NCI-H146 treated with DMSO at 0.1 percent for 48 hours (cell line): ENCODE results near the gene SHTN1.

Experiments
- DNase-seq: peaks from one replicate; lab custom pipeline; 2025; ENCODE audit not compliant: unreplicated experiment; lab: John Stamatoyannopoulos, UW

Gene SHTN1

DNA sequence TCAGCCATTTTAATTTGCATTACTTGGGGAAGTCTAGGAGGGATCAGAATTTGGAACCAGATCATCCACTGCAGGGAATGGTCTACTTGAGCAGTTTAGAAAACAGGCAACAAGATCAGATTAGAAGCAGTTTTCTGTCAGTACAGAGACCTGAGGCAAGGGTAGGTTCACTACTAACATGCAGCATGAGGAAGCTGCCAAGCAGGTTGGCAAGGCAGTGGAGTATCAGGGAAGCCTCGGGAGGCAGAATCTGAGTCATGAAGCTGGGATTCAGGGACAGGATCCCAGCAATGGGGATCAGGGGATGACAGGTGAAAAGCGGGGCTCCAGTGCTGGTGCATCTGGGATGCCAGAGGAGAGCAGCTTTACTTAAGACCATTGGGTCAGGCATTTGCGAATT is 127.6 kb downstream of the SHTN1 start:
- DNase-seq = no peak

DNA sequence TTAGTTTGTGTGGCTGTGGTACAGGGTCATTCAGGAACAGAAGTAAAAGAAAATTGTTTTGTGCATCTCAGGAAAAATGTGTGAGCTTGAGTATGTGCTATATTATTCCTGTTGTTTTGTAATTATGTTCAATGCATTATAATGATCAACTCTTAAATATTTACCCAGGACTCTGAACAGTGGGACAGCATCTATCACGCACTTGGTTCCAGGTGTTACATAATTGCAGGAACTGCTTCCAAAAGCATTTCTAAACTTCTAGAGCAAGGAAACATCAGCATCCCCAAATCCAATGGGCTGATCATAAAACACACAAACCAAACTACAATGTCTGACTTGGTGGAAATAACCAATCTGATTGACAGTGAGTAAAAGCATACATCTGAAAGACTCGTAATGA is 129.1 kb downstream of the SHTN1 start:
- no peak for DNase-seq

- no peak for DNase-seq
Observed at GRCh38 chr10:116873134-116873533, 131.9 kb downstream of the SHTN1 start.

DNA sequence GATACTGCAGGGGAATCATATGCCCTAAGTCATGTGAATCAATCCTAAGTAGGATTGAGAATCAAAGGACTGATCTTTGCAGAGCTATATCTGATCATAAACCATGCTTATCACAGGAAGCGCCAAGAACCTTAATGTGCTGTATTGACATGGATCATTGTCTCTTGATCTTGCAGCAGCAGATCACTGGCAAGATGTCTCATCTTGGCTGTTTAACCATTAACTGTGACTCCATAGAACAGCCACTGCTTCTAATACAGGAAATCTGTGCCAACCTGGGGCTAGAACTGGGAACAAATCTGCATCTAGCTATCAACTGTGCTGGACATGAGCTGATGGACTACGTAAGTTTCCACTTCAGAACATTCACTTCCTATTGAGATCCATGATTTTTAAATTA is 134.0 kb downstream of the SHTN1 start:
- no peak for DNase-seq

GRCh38 chr10:116868722-116869121 is 136.3 kb downstream of the SHTN1 start:
- DNase-seq = no peak

DNA sequence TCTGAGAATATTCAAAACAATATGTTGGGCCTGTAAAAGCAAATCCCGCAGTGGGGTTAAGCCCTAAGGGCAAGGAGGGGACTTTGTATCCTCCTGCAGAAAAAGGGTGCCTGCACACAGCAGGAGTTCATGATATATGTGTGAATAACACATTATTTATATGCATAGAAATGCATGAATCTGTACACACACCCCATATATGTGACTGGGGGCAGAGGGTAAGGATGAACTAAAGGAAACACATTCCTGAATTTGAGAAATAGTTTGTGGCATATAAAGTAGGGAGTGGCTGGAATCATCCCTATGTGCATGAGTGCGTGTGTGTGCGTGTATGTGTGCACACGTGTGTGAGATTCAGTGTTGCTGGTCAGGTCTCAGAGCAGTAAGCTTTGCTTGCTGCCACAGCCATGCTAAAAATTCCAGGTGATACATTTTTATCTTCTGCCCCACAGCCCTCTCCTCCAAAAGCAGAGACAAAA is 136.8 kb downstream of the SHTN1 start:
- DNase-seq = no peak

- no peak for DNase-seq
Observed at GRCh38 chr10:116866987-116867595, 137.9 kb downstream of the SHTN1 start.

- no peak for DNase-seq
Observed at GRCh38 chr10:116866066-116866465, 138.9 kb downstream of the SHTN1 start.

DNA sequence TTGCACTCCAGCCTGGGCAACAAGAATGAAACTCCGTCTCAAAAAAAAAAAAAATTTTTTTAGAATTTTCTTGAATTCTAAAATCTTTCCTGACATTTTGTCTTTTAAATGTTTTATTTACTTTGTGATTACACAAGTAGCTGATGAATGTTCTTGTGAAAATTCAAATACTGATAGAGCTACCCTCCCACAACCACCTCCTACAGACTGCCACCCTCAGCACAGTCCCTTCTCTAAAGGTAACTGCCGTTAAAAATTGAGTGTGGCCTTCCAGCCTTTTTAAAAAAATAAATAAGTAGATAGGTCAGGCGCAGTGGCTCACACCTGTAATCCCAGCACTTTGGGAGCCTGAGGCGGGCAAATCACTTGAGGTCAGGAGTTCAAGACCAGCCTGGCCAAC is 140.6 kb downstream of the SHTN1 start:
- no peak for DNase-seq

DNA sequence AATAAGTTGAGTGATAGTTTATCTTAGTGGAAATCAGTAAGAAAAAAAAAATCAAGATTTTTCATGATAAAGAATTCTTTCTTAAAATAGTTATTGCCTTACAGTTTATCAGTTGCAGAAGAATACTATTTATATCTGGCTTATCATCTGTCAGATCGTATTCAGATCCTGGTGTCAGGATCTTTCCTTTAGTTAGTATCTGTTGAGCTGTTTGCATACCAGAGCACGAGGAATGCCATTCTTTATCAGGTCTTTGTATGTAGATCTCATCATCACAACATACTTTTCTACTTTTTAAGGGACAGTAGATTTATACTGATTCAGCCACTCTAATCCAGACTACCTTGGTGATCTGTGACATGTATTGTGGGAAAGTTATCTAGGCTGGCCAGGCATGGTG is 143.2 kb downstream of the SHTN1 start:
- DNase-seq = no peak

- DNase-seq = no peak
Observed at GRCh38 chr10:116857156-116857555, 147.8 kb downstream of the SHTN1 start.

- DNase-seq = no peak
Observed at GRCh38 chr10:116853701-116854100, 151.3 kb downstream of the SHTN1 start.

- no peak for DNase-seq
Observed at GRCh38 chr10:116853287-116853686, 151.7 kb downstream of the SHTN1 start.

- DNase-seq = no peak
Observed at GRCh38 chr10:116852246-116852645, 152.7 kb downstream of the SHTN1 start.

GRCh38 chr10:116850058-116850611 is 154.9 kb downstream of the SHTN1 start:
- DNase-seq = no peak

GRCh38 chr10:116849248-116850057 is 155.5 kb downstream of the SHTN1 start, which contains the start of gene ENO4:
Gene ENO4, plus strand, starts transcription at chr10:116849499. Its CDS starts 68 bp downstream, at chr10:116849567.
- DNase-seq = peak; percentile 86

- DNase-seq = no peak
Observed at GRCh38 chr10:116848944-116849247, 156.1 kb downstream of the SHTN1 start.

DNA sequence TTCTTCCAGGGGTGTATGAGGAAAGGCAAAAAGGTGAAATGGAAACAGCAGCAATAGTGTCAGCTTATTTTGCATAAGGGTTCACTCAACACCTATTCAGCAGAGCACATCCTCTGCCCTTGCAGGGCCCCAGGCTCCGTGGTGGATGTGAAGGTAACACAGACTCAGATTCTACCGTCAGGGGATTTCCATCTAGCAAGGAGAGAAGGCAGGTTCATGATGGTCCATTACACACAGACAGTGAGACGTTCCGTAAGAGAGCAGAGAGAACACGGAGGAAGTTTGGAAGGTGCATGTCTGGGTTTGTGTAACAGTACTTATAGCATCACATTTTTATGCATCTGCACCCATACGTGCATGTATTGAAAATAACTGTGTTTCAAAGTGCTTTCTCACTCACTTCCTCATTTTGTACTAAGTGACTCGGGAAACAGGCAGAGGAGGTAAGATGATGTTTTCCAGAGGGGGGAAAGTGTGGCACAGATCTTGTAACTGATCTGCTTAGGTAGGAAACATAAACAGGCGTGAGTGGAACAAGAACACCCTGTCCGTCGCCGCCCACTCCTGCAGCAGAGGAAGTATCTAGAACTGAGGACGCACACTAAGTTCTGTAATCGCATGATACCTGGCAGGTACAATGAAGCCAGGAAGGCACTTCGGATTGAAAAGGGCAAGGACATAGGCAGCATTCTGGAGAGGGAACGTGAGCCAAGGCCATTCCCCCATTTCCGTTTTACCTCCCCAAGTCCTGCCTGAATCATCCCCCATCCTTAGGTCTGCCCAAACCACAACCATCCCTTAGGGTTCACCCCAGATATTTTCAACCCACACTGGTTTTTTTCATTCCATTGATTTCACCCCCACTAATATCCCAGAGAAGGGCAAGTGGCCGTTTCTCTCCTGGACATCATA is 156.7 kb downstream of the SHTN1 start:
- DNase-seq = peak; percentile 3

- DNase-seq = no peak
Observed at GRCh38 chr10:116845823-116846222, 159.2 kb downstream of the SHTN1 start.

DNA sequence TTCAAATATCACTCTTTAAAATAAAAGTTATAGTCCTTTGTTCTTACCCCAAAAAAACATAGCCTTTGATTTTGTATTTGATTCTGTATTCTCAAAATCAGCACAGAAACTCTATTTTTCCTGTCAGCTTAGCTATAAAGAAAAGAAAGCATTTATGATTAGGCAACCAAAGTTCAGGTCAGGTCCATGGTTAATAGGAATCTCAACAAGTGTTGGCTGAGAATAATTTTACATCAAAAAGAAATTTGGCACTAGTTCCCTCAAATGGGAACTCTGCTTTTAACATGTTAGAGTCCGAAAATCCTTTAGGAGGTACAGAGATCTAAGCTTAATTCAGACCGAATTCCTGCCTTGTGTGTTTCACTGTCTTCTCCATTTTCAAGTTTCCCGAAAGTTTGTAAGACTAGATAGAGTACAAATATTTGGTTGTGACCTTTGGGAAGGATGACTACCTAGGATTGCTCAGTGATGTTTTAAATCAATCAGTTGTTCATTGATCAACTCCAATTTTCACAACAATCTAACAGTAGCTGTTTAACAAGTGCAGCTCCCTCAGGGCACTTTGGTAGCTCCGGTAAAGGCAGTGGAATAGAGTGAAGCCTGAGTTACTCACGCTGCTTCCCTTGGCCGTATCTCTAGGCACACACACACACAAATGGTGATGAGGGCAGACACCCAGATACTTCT is 164.5 kb downstream of the SHTN1 start:
- no peak for DNase-seq
